Adrenal gland (tissue), 12 donors: Measurements from ENCODE around the gene CD248. TPM values are rescaled to one million over a fixed set of nuclear protein-coding genes. Genes with fewer than 3 reads are reported as not detected.
"Not testable (repeated sequence)": the region's sequence is repeated elsewhere in the genome, so short reads cannot be mapped to it uniquely, and the experiment has no call there.

Experiments
- DNase-seq, 7 donors: peaks; one replicate each; pipeline ENCODE4 v3.0.0-alpha.2; 2019 to 2020
- H3K27ac ChIP-seq, 5 donors: fragments of 200-600 bp; sonication (generic) in 4 of 5; 1 replicate in 3 of 5; 2 replicates in 2 of 5; pipeline versions ENCODE4 v1.5.1 to v1.8.0; 2016 to 2020; ENCODE audit warnings: mild to moderate bottlenecking in 1 of 5
- H3K27me3 ChIP-seq: fragments of 200-600 bp; 2 replicates; pipeline ENCODE4 v1.8.0; 2021
- H3K36me3 ChIP-seq, 2 donors: fragments of 200-600 bp; replicated peaks in 1 of 2; 1 replicate in 1 of 2; 2 replicates in 1 of 2; pipeline versions ENCODE4 v1.5.1 to v1.8.0; 2018 to 2022
- H3K4me1 ChIP-seq, 2 donors: fragments of 200-600 bp; replicated peaks in 1 of 2; 1 replicate in 1 of 2; 2 replicates in 1 of 2; pipeline versions ENCODE4 v1.5.1 to v1.8.0; 2018 to 2021
- H3K4me3 ChIP-seq, 4 donors: fragments of 200-600 bp; sonication (generic) in 3 of 4; one replicate each; pipeline ENCODE4 v1.5.1; 2016 to 2018
- H3K9me3 ChIP-seq, 3 donors: fragments of 200-600 bp; sonication (generic) in 1 of 3; replicated peaks in 1 of 3; 1 replicate in 2 of 3; 2 replicates in 1 of 3; pipeline versions ENCODE4 v1.5.1 to v1.8.0; 2016 to 2021
- POLR2A ChIP-seq, 2 donors: fragments of 450-650 bp; IDR thresholded peaks; one replicate each; pipeline ENCODE4 v1.6.1; 2017; ENCODE audit warnings: antibody characterized with exemption in 2 of 2, mild to moderate bottlenecking in 2 of 2, moderate library complexity in 1 of 2
- WGBS, 4 donors: extraction: QIAGEN DNeasy Blood & Tissue Kit in 2 of 4; methylation state at CpG; one replicate each; pipeline versions ENCODE4 v1.1.5 to v1.1.7; 2013 to 2017; 5-methylcytosine and 5-hydroxymethylcytosine counted together
- intact Hi-C, 2 donors: fragments of 100-400 bp; cut with DNase I; formaldehyde crosslinking; loops; one replicate each; pipeline versions ENCODE4 v1.14.1 to v1.15.0; 2022 to 2023
- polyA plus RNA-seq, 3 donors: library from polyadenylated mRNA; stranded (reverse); fragments of 200-250 nt in 2 of 3; fragments of 350-450 nt in 1 of 3; fragmentation: Illumina TruSeq in 1 of 3; extraction: RNeasy Lipid Tissue Mini Kit (QIAGEN cat#74804) in 1 of 3; gene quantifications; one replicate each; pipeline ENCODE4 v1.2.3, GENCODE V29; 2013 to 2014
- total RNA-seq, 9 donors: library from RNA; depleted of rRNA in 4 of 9; stranded (reverse); fragments of >200 nt in 4 of 9; fragments of 120-200 nt in 1 of 9; fragmentation: NEBNext Ultra II Directional in 1 of 9; extraction: Animal tissue kit (Norgen Biotek cat#: 25700) in 1 of 9; gene quantifications; one replicate each; pipeline versions ENCODE4 v1.1.0 to v1.2.4, GENCODE V29; 2013 to 2023
- TF ChIP-seq, protein P1 (sequence below), 6 experiments: fragments of 450-650 bp in 4 of 6; fragments of 200-600 bp in 2 of 6; sonication (generic) in 1 of 6; IDR thresholded peaks; 1 replicate in 5 of 6; 2 replicates in 1 of 6; pipeline versions ENCODE4 v1.5.1 to v1.8.0; 2016 to 2021; ENCODE audit warnings: antibody characterized with exemption in 6 of 6, mild to moderate bottlenecking in 2 of 6, moderate library complexity in 1 of 6
- donor health status: healthy with polysubstance abuse.
- donor health status: Bipolar disorder and iron deficiency.
- donor health status: DM: yes; HTN: yes; CAD: no.
- donor health status: DM: no; HTN: no; CAD: no.
- donor health status: DM: no; HTN: no; CAD: no.
- donor health status: DM: yes; HTN: yes; CAD: no.

Gene CD248
- total and polyA plus RNA-seq, 12 donors = 3.8 to 28.0 (median 15.8) TPM

DNA sequence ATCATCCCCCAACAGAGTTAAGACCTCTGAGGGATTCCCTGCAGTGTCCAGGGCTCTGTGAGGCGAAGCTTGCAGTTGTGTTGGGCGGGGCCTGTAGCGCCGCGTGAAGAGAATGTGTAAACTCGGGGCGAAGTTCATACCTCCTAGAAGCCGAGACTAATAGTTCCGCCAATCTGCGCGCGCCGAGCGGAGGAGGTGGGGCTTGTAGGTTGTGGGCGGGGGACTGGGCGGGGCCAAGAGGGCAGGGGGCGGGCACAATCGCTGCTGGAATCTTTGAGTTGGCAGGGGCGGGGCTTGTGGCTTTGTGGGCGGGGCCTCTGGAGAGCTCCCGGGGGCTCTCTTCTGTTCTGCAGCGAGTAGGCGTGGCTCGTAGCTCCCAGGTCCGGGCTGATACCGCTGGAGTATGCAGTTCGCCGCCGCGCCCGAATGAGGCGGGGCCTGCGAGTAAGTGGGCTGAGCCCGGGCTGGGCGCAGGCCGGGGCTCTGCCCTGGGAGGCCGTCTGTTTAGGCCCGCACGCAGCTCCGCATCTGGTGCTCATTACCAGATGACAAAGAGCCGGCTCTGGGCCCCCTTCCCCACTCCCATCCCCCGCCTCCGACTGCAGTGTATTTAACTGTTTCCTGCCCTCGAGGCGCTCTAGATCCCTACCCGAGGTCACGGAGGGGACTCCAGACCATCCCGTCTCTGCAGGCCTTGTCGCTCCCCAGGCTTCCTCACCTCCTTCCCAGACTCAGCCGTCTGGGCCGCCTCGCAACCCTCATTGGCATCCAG is 4.1 kb downstream of the CD248 start:
- intact Hi-C loops = no loop called here

DNA sequence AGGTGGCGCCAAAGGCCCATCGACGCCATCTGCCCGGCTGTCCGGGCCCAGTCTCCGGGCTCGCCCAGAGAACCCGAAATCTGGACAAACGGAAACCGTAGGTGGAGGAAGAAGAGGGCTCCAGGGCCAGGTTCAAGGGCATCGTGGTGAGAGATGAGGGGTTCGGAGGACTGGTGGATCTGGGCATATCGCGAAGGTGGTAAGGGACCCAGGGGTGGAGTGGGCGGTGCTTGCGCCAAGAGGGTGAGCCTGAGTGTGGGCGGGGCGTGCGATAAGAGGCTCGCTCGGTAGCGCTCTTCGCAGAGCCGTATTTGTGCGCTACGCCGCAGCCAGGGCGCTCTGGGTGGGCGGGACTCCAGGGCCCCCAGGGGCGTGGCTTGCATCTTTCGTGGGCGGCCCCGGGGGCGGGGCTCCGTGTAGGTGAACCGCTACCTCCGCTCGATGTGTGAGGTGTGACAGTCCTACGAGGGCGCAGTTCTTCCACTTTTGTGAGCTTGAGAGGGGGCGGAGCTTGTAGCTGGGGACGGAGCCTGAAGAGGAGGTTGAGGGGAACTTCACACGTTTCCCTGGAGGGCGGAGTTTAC is 4.8 kb downstream of the CD248 start:
- Histone ChIP-seq H3K27ac (peak overlapping the region; percentile 67 to 91 (median 81)), H3K27me3 (no peaks in the 10 kb centered on the region), H3K36me3 (no peaks in the 10 kb centered on the region), H3K4me3 (peak overlapping the region in 3 of 4 donors; percentile 36 to 57 (median 48)), H3K9me3 (no peaks in the 10 kb centered on the region), H3K4me1 (peaks cover 6 to 7% of the 10 kb centered on the region in 2 donors)
- WGBS, 4 donors = 0 to 1% (median 0%) methylated on average over 15 to 44 of the region's 44 CpGs
- TF ChIP-seq, protein P1, sequence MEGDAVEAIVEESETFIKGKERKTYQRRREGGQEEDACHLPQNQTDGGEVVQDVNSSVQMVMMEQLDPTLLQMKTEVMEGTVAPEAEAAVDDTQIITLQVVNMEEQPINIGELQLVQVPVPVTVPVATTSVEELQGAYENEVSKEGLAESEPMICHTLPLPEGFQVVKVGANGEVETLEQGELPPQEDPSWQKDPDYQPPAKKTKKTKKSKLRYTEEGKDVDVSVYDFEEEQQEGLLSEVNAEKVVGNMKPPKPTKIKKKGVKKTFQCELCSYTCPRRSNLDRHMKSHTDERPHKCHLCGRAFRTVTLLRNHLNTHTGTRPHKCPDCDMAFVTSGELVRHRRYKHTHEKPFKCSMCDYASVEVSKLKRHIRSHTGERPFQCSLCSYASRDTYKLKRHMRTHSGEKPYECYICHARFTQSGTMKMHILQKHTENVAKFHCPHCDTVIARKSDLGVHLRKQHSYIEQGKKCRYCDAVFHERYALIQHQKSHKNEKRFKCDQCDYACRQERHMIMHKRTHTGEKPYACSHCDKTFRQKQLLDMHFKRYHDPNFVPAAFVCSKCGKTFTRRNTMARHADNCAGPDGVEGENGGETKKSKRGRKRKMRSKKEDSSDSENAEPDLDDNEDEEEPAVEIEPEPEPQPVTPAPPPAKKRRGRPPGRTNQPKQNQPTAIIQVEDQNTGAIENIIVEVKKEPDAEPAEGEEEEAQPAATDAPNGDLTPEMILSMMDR (IDR thresholded peaks at IDR 0.05) = peak; percentile 34 to 97 (median 90)
- peak in 1 of 2 donors; percentile 57 for TF ChIP-seq POLR2A (IDR thresholded peaks at IDR 0.05)
- intact Hi-C loops = no loop called here
- DNase-seq = peak; percentile 87 to 97 (median 92)

More for the DNA sequence above, 4.1 kb downstream of the CD248 start:
- Histone ChIP-seq H3K4me1 (peaks cover 6 to 9% of the 10 kb centered on the region in 2 donors), H3K27ac (peak overlapping the region; percentile 67 to 91 (median 81)), H3K4me3 (peak overlapping the region in 3 of 4 donors; percentile 36 to 57 (median 48)), H3K36me3 (no peaks in the 10 kb centered on the region), H3K27me3 (no peaks in the 10 kb centered on the region), H3K9me3 (no peaks in the 10 kb centered on the region)
- 2 to 16% (median 3%) methylated on average over 9 to 52 of the region's 52 CpGs for WGBS, 4 donors
- DNase-seq = peak; percentile 99 to 100 (median 99)
- TF ChIP-seq POLR2A (IDR thresholded peaks at IDR 0.05) = peak in 1 of 2 donors; percentile 48
- TF ChIP-seq, protein P1 (IDR thresholded peaks at IDR 0.05) = peak in 1 of 6 experiments; percentile 5

DNA sequence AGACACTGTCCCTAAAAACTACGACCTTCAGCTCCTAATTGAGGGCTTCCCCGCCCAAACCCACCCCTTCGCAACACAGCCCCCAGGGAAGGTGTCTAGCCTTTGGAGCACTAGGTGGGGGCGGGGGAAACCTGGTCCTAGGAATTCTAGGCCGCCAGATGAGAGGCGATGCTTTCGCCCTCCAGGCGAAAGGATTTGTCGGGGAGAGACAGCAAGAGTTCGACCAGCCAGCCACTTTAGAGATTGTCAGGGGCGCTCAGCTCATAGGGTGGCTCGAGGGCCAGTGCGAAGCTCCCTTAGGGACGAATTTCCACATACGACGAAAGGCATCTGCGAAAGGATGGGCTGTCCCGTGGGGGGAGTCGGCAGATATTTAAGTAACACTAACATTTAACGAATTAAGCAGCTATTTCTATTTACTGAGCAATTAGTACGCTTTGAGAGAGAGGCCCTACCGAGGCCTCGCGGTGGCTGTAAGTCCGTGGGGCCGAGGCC is 5.3 kb downstream of the CD248 start:
- intact Hi-C loops = no loop called here
- no peaks in the 10 kb centered on the region for H3K27me3 ChIP-seq
- peak overlapping the region in 2 of 4 donors; percentile 36 to 57 for H3K4me3 ChIP-seq
- TF ChIP-seq POLR2A (IDR thresholded peaks at IDR 0.05) = no peak
- TF ChIP-seq, protein P1 (IDR thresholded peaks at IDR 0.05) = peak in 1 of 6 experiments; percentile 83
- peak overlapping the region; percentile 67 to 91 (median 81) for H3K27ac ChIP-seq
- H3K9me3 ChIP-seq = no peaks in the 10 kb centered on the region
- 14 to 43% (median 30%) methylated on average over 17 to 26 of the region's 26 CpGs for WGBS, 4 donors
- H3K4me1 ChIP-seq = peaks cover 6 to 7% of the 10 kb centered on the region in 2 donors
- DNase-seq = no peak
- no peaks in the 10 kb centered on the region for H3K36me3 ChIP-seq

DNA sequence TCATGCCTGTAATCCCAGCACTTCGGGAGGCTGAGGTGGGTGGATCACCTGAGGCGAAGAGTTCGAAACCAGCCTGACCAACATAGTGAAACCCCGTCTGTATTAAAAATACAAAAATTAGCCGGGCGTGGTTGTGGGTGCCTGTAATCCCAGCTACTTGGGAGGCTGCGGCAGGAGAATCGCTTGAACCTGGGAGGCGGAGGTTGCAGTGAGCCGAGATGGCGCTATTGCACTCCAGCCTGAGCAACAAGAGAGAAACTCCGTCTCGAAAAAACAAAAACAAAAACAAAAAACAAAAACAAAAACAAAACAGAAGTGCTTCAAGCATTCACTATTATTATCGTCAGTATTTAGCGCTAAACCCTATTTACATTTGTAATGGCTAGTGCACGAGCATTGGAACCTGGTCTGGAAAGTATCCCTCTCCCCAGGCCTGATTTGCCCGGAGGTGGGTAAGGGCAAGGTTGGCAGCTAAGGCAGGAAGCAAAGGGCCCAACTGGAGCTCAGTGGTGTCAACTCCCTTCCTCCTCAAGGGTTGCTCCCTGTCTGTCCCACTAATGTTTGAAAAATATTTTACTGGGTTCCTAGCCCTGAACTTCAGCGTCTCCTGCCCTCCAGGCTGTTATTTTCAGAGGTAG is 5.9 kb downstream of the CD248 start:
- 80 to 88% (median 86%) methylated on average over 18 of the region's 18 CpGs for WGBS, 4 donors
- H3K27ac ChIP-seq, H3K4me3 ChIP-seq, intact Hi-C loops, H3K36me3 ChIP-seq, DNase-seq, H3K9me3 ChIP-seq, H3K4me1 ChIP-seq, H3K27me3 ChIP-seq: not testable (repeated sequence)
